BJ (cell line): Measurements from ENCODE around the gene PIK3R1. TPM values are rescaled to one million over a fixed set of nuclear protein-coding genes. Genes with fewer than 3 reads are reported as not detected.

Experiments used
- CTCF ChIA-PET: fragments of 350-600 bp; formaldehyde crosslinking; extraction: SDS; loops from one replicate; lab custom pipeline; 2021; ENCODE audit warnings: antibody characterized with exemption, inconsistent platforms; lab: Yijun Ruan, JAX
- POLR2A ChIA-PET: fragments of 300-600 bp; sonication (Branson Sonifier 250); formaldehyde crosslinking; extraction: SDS; loops from one replicate; lab custom pipeline; 2021; ENCODE audit warnings: antibody characterized with exemption; lab: Charles Lee
- DNase-seq: peaks from one replicate; pipeline ENCODE4 v3.0.0-alpha.2; 2011; ENCODE audit warnings: low read depth
- H3K27me3 ChIP-seq: 2 replicates; pipeline ENCODE4 v1.6.0; 2011; ENCODE audit warnings: low read length; ENCODE audit not compliant: control insufficient read depth, insufficient read depth
- H3K36me3 ChIP-seq: 2 replicates; pipeline ENCODE4 v1.5.1; 2011; ENCODE audit warnings: low read length; ENCODE audit not compliant: control insufficient read depth, insufficient read depth
- H3K4me3 ChIP-seq: 2 replicates; pipeline ENCODE4 v1.5.1; 2011; ENCODE audit warnings: low read depth, mild to moderate bottlenecking, control low read depth, low read length
- polyA plus RNA-seq: library from polyadenylated mRNA; depleted of rRNA; stranded (reverse); fragments of >200 nt; gene quantifications from 2 replicates; pipeline ENCODE4 v1.2.3, GENCODE V29; 2011
- TF ChIP-seq, protein P1 (sequence below): IDR thresholded peaks from 2 replicates; pipeline ENCODE4 v1.5.1; 2011; ENCODE audit warnings: low read depth, mild to moderate bottlenecking, control low read depth, inconsistent platforms, low read length, moderate library complexity; ENCODE audit not compliant: insufficient read depth

Gene PIK3R1
- polyA plus RNA-seq, 1 experiment: 11.8 TPM

DNA sequence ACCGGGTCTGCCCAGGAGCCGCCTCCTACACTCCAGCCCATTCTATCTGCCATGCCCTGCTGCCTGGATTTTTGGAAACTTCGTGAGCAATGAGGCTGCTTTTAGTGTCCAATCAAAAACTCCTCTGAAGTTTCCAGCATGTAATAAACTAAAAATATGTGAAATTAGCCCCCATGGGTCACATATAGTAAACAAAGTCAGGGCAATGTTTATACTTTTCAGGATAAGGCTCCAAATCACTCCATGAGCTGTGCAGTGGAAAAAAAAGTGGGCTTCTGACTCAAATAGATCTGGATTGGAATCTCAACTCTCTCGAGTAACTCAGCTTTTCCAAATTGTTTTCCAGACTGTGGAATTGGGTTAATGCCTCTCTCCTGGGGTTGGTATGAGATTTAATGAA lies 68.2 kb downstream of the PIK3R1 start:
- POLR2A ChIA-PET: interaction anchor here (0.6 kb wide), 1 partner anchor 183 kb away, joined by 3 read pairs; no protein-coding TSS in a partner anchor
- CTCF ChIA-PET: interaction anchor here (1.1 to 2.9 kb wide), 4 partner anchors 11 to 177 kb away, joined by 3 to 10 read pairs (median 6); no protein-coding TSS in a partner anchor
- TF ChIP-seq, protein P1, sequence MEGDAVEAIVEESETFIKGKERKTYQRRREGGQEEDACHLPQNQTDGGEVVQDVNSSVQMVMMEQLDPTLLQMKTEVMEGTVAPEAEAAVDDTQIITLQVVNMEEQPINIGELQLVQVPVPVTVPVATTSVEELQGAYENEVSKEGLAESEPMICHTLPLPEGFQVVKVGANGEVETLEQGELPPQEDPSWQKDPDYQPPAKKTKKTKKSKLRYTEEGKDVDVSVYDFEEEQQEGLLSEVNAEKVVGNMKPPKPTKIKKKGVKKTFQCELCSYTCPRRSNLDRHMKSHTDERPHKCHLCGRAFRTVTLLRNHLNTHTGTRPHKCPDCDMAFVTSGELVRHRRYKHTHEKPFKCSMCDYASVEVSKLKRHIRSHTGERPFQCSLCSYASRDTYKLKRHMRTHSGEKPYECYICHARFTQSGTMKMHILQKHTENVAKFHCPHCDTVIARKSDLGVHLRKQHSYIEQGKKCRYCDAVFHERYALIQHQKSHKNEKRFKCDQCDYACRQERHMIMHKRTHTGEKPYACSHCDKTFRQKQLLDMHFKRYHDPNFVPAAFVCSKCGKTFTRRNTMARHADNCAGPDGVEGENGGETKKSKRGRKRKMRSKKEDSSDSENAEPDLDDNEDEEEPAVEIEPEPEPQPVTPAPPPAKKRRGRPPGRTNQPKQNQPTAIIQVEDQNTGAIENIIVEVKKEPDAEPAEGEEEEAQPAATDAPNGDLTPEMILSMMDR: no peak
- peaks cover 15% of the 10 kb centered on the region for H3K36me3 ChIP-seq
- no peaks in the 10 kb centered on the region for H3K27me3 ChIP-seq
- no peak overlapping the region for H3K4me3 ChIP-seq
- no peak for DNase-seq

DNA sequence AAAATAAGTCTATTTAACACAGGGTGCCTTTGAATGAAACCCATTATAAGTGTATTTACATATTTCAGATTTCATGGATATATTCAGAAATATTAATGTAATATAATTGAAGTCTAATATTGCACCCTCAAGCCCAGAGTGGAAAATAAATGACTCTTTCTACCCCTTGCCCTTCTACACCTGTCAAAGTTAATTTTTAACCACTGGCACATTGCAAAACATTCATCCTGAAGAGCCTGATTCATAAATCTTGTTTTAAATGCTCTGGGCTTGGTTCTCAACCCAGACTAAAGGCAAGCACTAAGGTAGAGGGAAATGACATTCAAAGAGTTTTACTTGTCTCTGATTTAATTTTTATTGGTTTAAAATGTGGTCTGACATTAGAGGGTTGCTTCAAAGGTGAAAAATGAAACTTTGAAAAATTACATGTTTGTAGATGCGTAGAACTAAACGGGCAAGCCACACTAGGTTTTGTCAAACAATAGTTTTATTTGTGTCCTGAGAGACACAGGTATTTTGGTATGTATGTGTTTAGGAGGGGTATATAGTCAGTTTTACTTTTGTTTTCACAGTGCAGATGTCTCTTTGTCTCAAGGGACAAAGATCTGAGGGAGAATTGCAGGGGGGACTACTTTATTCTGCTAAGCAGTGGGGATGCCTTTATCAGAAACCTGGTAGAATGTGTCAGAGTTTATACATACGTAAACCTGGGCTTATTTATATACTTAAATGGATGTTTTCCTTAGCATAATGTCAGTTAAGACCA lies 69.7 kb downstream of the PIK3R1 start:
- H3K36me3 ChIP-seq: peaks cover 9% of the 10 kb centered on the region
- H3K27me3 ChIP-seq: no peaks in the 10 kb centered on the region
- H3K4me3 ChIP-seq: no peak overlapping the region
- DNase-seq: no peak
- TF ChIP-seq, protein P1: no peak
- CTCF ChIA-PET: interaction anchor here (0.7 to 2.9 kb wide), 21 partner anchors 12 to 755 kb away, joined by 3 to 26 read pairs (median 4); no protein-coding TSS in a partner anchor
- POLR2A ChIA-PET: no interaction called here

DNA sequence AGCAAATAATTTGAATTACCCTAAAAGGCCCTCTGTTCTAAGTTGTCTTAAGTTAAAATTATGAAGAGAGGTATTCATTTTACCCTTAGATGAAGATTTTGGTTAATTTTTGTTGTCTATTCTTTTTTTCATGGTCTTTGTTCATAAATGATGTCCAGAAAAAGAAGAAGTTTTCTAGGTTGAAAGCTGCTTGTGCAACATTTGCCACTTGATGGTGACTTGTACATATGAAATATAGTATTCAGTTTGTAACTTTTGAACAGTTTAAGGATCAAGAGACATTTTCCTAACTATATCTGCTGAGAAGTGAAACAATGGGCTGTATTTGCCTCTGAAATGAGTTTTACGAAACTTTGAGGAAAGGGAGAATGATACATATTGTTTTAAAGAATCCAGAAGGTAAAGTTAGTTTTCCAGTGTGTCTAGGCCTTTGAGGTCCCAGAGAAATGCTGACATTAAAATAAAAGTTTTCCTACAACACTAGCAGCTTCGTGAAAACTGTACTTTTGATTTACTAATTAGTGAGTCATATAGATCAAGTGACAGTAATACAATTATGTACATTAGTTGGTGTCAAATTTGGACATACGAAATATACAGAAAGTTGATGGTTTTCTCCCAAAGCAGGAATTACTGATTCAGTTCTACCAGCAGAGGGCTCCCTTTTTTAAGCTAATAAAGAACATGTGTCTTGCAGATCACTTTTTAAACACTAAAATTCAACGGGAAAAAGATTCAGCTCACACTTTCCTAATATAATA lies 70.5 kb downstream of the PIK3R1 start:
- POLR2A ChIA-PET: interaction anchor here (0.6 kb wide), 1 partner anchor 452 kb away, joined by 3 read pairs; no protein-coding TSS in a partner anchor
- CTCF ChIA-PET: interaction anchor here (0.6 to 2.8 kb wide), 39 partner anchors 8 to 807 kb away, joined by 3 to 26 read pairs (median 4); no protein-coding TSS in a partner anchor
- H3K27me3 ChIP-seq: no peaks in the 10 kb centered on the region
- H3K4me3 ChIP-seq: no peak overlapping the region
- no peak for DNase-seq
- TF ChIP-seq, protein P1: peak; percentile 61
- peaks cover 9% of the 10 kb centered on the region for H3K36me3 ChIP-seq

DNA sequence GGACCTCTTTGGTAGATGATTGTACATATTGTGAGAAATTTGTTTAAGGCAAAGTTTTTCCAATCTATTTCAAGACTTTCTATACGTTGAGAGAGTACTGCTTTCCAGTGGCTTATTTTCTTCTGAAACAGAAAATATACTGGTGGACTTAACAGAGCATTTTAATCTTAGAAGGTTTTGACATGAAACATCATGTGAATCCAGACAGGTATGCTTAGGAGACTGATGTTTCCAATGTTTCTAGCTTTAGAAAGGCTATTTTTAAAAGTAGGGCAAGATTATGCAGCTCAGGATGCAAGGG lies 71.0 kb downstream of the PIK3R1 start:
- TF ChIP-seq, protein P1: no peak
- H3K4me3 ChIP-seq: no peak overlapping the region
- DNase-seq: no peak
- peaks cover 9% of the 10 kb centered on the region for H3K36me3 ChIP-seq
- no peaks in the 10 kb centered on the region for H3K27me3 ChIP-seq
- ChIA-PET CTCF (interaction anchor here (0.6 to 2.8 kb wide), 39 partner anchors 9 to 807 kb away, joined by 3 to 26 read pairs (median 4); no protein-coding TSS in a partner anchor), POLR2A (interaction anchor here (0.6 kb wide), 1 partner anchor 451 kb away, joined by 3 read pairs; no protein-coding TSS in a partner anchor)

- no peak for DNase-seq
- CTCF ChIA-PET: interaction anchor here (0.6 to 2.8 kb wide), 10 partner anchors 11 to 758 kb away, joined by 3 to 26 read pairs (median 3); no protein-coding TSS in a partner anchor
- no peak overlapping the region; the same call in 1 of the 2 replicates for H3K4me3 ChIP-seq
- H3K27me3 ChIP-seq: no peaks in the 10 kb centered on the region
- peaks cover 6% of the 10 kb centered on the region for H3K36me3 ChIP-seq
- POLR2A ChIA-PET: no interaction called here
- TF ChIP-seq, protein P1: no peak
Measured at GRCh38 chr5:68287631-68287975, 72.0 kb downstream of the PIK3R1 start.
